Activated naive CD4-positive, alpha-beta T cell treated with Interleukin-2 at 50 U/mL for 16 hours (primary cell): Measurements from ENCODE around the gene ZYX.

ENCODE experiments used
- DNase-seq: peaks from one replicate; pipeline ENCODE4 v3.0.0-alpha.2; 2020

Gene ZYX

DNA sequence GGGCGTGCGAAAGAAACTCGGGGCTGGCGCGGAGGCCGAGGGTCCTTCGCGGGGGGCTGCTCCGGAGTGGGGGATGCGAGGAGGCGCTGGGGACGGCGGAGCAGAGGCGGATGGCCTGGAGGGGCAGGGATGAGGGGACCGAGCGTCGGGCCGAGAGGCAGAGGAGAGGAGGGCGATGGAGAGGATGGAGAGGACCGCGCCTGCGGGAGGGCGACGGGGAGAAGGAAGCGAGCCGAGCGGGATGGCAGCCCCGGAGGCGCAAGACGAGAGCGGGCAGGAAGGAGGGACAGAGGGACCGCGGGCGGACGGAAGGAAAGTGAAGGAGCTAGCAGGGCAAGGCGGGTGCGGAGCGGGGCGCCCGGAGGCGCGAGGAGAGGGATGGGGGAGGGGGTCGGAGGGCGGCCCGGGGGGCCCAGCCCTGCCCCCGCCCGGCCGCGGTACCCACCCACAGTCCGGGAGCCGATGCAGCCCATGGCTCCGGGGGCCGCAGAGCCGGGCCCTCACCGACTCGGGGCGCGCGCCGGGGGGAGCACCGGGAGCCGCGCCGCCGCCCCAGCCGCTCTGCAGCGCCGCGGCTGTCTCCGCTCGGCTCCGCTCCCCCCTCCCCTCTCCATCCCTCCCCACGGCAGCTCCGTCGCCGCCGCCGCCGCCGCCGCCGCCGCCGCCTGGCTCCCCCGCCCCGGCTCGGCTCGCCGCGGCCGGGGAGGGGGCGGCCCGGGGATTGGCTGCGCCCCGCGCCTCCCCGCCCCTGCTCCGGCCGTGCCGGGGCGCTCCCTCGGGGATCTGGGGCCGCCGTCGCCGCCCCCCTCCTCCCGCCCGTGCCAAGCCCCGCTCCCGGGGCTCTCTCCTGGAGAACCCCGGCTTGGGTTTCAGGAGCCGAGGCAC lies 18.8 kb upstream of the ZYX start, which contains the start of gene FAM131B:
FAM131B (minus strand) TSS at position 583 of the 885 bp plus-strand sequence; CDS start at position 473, 110 bp downstream.
- peak; percentile 35 for DNase-seq

DNA sequence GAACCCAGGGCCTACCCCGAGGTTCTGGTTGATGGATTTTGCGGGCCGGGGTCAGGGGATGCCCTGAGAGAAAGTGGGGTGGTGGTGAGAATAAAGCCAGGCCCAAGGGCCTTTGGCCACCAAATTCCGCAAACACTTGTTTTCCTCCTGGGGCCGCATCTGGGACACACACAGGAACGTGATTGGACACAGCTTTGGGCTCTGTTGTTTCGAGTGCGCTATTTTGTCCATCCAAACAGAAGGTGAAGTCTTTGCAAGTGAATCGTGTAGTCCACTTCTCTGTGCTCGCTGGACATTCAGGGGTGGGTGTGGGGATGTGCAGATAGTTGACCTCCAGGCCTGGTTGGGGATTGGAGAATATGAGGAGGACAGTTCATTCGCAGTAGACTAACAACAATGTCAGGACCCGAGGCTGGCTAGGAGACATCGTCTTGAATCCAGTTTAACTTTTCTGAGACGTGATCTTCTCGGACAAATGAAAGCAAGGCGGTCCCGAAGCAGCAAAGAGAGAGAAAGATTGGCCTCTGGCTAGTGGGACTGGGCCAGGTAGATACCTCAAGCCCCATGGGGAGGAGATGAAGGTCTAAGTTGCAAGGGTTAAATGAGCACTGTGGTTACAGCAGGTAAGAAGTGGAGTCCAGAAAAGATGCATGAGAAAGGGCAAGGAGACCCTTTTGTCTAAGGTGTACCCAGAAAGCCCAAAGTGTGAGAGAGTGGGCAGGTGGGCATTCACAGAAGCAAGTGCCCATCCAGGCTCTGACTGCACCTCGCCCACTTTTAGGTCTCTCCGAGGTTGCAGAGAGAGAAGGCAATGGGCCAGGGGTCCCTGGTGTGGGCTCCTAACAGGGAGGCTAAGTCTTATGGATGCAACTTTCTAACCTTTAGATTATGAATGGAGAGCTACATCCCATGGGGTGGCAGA lies 17.9 kb upstream of the ZYX start:
- DNase-seq = no peak

DNA sequence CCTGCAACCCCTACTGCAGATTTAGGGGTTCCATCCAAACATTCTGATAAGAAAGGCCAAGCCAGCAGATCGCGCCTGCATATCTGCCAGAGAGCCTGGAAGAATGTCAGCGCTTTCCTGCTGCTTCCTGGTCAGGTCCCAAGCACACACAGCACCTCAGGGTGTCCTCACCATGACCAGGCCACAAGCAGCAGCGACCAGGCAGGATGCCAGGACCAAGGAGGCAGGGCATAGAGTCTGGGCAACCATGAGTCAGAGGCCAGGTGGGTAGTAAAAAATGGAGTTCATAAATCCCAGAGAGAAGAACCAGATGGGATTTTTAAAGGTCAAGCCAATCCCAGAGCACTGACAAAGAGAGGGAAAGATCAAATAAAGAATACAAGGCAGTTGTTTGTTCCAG lies 13.2 kb upstream of the ZYX start:
- DNase-seq = no peak

DNA sequence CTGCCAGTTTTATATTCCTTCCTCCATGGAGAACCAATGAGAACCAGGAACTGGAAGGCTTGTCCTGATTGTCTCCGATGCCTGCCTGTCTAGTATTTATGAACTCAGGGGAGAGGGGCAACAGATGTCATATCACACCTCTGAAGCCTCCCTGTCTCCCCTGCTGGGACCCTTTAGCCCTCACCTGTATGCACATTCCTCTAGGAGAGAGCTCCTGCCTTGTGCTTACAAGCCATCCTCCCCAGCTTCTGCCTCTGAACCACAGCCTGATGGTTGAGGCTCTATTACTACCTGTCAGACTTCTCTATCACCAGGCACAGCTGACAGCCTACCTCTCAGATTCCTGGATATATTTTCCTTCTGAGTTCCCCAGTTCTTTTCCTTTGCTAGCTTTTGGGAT lies 12.8 kb upstream of the ZYX start:
- no peak for DNase-seq

DNA sequence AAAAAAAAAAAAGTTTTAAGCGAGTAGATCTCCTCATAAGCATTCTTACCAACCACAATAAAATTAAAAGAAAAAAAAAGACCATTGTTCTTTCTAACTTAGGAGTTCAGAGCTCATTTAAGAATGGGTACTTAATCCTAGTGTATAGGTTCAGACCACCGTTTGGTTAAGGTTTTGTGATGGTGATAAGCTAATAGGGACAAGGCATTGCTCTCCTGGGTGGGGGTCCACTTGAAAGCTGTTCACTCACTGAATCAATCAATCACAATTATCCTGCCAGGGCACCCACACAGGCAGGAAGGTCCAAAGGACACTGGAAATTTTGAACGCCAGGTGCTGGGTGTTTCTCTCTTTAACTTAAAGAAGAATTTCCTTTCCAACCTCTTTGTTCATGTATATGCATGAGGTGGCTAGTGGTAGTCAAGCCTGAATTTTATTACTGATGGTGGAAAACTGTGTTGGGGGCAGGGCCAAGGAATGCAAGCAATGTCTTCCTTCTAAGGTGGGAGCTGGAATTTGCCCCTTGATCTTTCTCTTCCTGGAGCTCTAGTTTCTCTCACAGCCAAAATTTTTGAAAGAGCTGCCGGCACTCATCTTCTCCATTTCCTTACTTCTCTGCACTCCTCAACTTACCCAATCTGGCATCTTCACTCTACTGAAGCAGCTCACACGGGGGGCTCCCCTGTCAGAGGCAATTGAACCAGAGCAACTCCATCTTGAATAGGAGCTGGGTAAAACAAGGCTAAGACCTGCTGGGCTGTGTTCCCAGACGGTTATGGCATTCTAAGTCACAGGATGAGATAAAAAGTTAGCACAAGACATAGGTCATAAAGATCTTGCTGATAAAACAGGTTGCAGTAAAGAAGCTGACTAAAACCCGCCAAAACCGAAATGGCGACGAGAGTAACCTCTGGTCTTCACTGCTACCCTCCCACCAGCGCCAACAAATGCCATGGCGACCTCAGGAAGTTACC lies 11.2 kb upstream of the ZYX start:
- no peak for DNase-seq

DNA sequence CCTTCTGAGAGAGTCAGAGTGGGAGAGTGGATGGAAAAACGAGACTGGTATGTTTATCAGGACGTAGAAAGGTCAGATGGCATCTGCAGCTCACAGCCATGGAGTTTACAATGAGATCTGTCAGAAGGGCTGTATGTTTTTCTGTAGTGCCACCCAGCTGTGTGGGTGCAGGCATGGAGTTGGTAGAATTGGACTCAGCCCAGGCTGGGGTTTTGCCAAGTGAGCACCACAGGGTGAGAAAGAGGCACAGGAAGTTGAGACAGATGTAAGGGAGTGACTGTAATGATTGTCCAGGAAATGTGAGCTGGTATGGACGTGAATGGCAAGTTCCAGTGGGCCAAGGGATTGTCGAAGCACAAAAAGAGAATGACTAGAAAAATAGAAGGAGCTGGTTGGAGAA lies 9.1 kb upstream of the ZYX start:
- DNase-seq = peak; percentile 56

DNA sequence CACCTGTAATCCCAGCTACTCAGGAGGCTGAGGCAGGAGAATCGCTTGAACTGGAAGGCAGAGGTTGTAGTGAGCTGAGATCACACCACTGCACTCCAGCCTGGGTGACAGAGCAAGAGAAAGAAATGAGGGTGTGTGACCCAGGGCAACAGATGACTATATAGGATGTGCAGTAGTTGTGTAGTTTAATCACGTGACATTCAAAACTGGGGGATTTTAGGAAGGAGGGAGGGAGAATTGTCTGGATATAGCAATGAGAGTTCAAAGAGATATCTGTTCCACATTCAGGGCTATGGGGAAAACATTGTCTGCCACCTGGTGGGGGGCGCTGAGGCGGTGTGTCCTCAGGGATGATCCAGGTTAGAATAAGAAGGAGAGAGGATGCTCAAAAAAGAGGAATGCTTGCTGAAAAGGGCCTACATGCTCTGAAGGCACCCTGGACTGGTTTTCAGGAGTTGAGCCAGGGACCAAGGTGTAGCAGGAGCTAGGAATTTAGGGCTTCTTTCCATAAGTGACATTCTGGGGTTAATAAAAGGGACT lies 7.8 kb upstream of the ZYX start:
- DNase-seq = no peak

DNA sequence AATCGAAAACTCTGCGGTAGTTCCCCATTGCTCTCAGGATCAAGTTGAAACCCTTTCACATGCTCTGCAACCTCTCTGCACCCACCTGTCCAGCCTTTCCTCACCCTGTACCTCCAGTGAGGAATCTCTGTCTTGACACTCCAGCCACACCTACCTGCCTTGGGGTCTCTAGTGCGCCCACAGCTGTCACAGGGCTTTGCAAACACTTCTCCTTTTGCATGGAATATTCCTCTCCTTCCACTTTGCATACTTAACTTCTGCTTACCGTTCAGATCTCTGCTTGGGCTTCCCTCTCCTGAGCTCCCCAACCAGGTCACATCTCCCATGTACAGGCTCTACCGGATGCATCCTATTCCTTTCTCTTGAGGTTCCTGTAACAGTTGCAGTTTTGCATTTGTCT lies 6.6 kb upstream of the ZYX start:
- no peak for DNase-seq

DNA sequence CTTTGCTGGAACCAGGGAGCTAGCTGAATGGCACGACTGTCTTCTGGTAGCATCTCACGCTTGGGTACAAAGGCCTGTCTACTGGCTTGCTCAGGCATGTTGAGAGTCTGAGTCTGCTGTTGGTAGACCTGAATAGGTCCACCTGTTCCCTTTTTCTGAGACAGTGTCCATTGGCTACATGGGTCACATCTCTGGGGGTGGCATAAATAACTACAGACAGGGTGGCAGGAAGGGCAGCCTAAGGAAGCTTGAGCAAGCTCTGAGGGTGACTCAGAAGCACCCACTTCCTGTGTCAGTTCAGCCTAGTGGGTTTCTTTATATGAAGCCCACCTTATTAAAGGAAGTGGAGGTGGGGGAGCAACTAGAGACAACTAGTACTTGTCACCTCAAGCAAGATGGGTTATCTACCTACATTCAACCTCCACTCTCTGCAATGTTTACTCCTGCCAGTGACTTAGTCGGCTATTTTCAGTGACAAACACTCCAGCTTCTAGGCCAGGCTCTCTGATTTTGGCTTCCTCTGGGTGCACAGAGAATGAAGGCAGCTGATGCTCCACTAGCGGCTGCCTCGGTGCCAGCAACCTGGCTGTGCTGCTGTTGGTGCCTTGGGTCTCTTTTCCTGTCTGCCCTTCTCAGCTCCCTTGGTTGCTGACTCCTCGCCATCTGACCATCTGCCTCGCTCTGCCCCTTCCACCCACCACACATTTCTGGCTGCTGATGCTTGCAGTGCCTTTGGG lies 5.7 kb upstream of the ZYX start:
- DNase-seq = no peak

DNA sequence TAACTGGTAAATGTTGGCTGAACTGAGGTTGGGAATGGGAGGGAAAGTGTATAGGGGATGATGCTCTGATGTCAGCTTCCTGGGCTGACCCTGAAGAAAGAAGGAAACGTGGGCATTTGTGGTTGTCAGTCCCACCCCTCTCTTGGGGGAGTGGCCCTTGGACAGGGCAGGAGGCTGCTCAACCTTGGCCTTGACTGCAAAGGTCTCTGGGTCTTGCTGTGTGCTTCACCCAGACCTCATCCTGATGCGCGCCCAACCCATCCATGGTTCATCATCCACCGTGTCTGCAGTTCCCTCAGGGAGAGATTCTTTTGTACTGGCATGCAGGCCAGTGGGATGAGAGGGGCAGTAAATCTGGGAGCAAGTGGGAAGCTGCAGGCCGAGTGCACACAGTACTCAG lies 4.7 kb upstream of the ZYX start:
- DNase-seq = no peak

DNA sequence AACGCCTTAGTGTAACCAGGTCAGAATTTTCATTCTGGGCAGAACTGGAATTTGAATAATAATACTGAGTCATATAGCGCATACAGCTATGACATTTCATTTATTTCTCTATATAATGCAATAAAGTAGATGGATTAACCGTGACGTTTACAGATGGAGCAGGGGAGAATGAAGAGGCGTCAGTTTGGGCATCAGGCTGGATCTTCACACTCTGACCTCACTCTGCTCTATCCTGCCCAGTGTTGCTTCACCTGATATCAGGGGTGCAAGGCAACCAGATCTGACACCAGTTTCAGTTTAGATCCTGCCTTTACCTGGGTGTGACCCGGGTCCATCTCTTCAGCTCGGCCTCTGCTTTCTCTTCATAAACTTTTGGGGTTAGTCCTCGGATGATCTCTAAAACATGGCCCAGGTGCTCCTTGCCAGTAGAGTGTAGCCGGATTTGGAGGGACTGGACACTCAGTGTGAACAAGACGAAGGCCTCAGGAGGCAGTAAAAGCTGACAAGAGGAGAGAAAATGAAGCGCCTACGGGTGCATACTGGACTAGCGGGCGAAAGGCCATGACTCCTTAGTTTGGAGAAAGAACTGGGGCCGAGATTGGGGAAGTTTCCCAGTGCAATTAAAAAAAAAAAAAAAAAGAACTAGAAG lies 1.4 kb upstream of the ZYX start:
- DNase-seq = no peak

DNA sequence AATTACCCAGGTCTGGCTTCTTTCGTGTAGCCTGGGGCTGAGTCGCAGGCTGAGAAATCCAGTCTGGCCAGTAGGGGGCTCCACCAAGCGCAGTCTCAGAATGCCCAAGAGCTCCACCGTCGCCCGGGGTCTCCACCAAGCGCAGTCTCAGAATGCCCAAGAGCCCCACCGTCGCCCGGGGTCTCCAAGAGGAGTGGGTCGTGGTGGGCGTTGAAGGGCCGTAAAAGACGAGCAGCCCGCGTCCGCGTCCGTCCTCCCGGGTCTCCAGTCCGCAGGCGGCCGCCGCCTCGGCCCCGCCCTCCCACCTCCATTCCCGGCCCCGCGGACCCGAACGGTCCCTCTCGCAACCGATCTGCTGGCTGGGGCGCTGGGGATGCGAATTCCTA lies 892 bp upstream of the ZYX start:
- DNase-seq = peak; percentile 89

DNA sequence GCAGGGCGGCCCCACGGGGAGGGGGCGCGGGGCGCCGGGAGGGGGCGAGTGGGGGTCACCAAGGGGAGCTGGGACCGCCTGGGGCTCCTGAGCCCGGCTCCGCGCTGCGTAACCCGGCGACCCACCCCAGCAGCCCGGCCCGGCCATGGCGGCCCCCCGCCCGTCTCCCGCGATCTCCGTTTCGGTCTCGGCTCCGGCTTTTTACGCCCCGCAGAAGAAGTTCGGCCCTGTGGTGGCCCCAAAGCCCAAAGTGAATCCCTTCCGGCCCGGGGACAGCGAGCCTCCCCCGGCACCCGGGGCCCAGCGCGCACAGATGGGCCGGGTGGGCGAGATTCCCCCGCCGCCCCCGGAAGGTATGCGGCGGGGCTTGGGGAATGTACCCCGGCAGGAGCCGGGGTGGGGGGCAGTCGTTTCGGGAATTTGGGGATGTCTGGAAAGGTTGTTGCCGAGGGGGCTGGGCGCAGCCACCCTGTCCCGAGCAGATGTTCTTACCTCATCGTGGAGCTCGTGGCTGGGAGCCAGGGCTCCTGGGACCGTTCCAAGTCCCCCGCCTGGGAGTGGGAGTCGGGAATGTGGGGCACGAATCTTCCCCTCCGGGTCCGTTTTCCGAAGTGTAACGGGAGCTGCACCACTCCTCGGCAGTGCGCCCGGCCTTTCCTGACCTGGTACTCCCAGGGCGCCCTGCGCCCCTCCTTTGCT lies 431 bp downstream of the ZYX start:
- DNase-seq = no peak

DNA sequence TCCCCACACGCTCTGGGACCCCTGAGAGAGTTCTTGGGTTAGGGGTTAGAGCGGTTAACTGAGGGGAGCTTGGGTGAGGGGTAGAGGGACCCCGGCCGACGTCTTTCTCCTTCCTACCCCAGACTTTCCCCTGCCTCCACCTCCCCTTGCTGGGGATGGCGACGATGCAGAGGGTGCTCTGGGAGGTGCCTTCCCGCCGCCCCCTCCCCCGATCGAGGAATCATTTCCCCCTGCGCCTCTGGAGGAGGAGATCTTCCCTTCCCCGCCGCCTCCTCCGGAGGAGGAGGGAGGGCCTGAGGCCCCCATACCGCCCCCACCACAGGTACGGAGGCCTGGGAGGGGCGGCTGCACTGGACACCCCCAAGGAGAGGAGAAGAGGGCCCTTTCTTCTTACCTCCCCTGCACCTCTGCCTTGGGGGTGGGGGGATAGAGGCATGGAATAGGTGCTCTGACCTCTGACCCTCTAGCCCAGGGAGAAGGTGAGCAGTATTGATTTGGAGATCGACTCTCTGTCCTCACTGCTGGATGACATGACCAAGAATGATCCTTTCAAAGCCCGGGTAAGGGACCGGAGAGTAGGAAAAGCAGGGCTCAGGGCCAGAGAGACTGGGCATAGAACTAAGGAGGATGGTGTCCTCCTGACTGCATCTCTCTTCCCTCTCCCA lies 1.1 kb downstream of the ZYX start:
- DNase-seq = no peak

DNA sequence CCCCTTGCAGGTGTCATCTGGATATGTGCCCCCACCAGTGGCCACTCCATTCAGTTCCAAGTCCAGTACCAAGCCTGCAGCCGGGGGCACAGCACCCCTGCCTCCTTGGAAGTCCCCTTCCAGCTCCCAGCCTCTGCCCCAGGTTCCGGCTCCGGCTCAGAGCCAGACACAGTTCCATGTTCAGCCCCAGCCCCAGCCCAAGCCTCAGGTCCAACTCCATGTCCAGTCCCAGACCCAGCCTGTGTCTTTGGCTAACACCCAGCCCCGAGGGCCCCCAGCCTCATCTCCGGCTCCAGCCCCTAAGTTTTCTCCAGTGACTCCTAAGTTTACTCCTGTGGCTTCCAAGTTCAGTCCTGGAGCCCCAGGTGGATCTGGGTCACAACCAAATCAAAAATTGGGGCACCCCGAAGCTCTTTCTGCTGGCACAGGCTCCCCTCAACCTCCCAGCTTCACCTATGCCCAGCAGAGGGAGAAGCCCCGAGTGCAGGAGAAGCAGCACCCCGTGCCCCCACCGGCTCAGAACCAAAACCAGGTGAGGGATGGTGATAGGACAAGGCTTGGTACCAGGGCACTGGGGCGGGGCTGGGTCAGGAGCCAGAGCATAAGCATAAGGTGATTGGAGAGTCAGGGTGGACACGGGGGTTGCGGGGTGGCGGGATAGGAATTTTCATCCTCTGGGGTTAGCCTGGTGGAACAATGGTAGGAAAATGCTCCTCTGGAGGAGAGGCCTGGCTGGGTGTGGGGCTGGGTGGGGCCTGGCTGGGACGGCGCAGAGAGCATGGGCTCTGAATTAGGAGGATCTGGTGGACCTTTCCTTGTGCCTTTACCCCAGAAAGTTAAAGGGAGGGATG lies 1.9 kb downstream of the ZYX start:
- DNase-seq = no peak

DNA sequence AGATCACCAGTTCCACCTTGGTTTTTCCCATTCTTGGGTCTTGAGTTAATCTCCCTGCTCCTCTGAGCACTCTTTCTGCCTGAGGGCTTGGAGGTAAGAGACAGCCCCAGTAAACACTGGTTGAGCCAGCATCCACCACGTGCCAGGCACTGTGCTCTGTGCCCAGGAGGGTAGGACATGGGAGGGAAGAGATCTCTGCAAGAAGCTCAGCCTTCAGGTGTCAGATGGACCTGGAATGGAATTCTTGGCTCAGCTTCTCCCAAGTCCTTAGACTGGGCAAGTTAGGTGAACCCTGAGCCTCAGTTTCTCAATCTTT lies 2.5 kb downstream of the ZYX start:
- DNase-seq = no peak

DNA sequence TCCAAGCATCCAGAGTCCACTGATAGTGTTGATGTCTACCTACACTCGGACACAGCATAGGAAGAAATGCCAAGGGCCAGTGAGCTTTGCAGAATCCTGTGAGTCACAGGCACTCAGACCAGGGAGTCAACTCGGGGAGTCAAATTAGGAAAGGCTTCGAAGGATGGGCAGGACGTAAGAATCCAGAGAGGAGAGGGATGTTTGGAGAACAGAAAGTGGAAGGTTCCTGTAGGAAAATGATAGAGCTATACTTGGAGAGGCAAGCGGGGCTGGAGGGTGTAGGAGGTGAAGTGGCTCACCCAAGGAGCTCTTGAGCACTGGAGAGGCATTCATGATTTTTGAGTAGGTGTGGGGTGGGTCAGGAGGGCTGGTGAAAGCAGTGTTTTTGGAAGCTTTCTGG lies 3.0 kb downstream of the ZYX start:
- DNase-seq = no peak

DNA sequence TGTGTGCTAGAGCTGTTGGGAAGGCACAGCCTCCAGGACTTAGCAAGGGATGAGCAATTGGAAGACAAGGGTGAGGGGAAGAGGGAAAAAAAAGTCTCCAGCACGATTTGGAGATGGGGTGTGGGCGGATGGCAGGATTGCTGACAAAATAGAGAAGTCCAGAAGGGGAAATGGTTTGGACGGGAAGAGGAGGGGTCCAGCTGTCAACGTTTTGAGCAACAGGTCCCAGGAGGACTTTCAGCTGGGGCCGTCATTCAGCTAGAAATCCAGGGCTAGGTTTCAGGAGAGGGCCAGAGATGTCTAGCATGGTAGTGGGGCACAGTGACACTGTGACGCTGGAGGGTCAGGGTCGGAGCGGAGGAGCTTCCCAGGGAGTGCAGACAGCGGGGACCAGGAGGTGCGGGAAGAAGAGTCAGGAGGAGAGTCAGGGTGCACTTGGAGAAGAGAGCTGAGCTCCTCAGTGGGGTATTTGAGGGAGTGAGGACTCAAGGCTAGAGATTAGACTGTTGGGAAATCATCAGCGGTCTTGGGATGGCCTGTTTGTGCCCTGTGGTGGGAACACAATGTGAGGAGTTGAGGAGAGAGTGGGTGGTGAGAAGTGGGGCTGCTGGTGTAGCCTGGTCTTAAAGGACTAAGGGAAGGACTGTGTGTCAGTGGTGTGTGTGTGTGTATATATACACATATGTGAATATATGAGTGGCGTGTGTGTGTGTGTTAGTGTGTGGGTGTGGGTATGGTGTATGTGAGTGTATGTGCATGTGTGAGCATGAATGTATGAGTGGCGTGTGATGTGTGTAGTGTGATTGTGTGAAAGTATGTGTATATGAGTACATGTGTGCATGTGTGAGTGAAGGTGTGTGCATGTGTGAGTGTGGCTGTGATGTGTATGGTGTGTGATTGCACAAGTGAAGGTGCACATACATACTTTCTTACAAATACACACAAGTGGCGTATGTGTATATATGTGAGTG lies 3.8 kb downstream of the ZYX start:
- no peak for DNase-seq
